GM18951 (cell line): ENCODE data around the gene FAM90A1.
A peak's percentile ranks its signal among the peaks of the same experiment; 100 is the strongest.
"Not testable (repeated sequence)": the region's sequence is repeated elsewhere in the genome, so short reads cannot be mapped to it uniquely, and the experiment has no call there.

Experiments used
- POLR2A ChIP-seq: IDR thresholded peaks from 4 replicates; pipeline ENCODE4 v1.6.1; 2011; ENCODE audit warnings: mild to moderate bottlenecking; ENCODE audit not compliant: insufficient read length, insufficient read depth; ENCODE audit errors: extremely low read depth
- in situ Hi-C: fragments of 300-500 bp; cut with MboI; formaldehyde crosslinking; loops from one replicate; pipeline ENCODE4 v1.12.0; 2022; ENCODE audit warnings: low sequenced_read_pairs, mixed read lengths, inconsistent platforms; ENCODE audit not compliant: unreplicated experiment

The FAM90A1 gene

GRCh38 chr12:8184206-8184605 is 43.2 kb downstream of the FAM90A1 start:
- in situ Hi-C loops: not testable (repeated sequence)

DNA sequence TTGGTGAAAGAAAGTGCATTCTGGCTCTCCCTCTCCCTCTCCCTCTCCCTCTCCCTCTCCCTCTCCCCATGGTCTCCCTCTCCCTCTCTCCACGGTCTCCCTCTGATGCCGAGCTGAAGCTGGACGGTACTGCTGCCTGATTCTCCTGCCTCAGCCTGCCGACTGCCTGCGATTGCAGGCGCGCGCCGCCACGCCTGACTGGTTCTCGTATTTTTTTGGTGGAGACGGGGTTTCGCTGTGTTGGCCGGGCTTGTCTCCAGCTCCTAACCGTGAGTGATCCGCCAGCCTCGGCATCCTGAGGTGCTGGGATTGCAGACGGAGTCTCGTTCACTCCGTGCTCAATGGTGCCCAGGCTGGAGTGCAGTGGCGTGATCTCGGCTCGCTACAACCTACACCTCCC is 44.1 kb downstream of the FAM90A1 start:
- in situ Hi-C loops: not testable (repeated sequence)

GRCh38 chr12:8182923-8183322 is 44.5 kb downstream of the FAM90A1 start:
- in situ Hi-C loops: not testable (repeated sequence)

DNA sequence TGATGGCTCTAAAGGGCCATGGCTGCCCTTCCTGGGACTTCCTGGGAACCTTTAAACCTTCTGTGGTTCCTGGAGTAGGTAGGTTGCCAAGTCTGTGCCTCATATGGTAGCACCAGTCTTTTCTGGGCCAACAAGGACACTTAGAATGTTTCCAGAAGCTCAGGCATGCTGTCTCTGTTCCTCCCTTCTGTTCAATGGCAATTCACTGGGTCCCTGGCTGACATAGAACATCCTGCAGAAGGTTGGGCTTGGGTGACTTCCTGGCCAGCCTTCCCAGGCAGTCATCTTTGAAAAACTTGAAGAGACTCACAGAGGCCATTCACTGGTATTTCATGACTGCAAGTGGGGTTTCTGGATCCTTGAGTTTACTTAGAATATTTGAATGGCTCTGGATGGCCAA is 46.1 kb downstream of the FAM90A1 start:
- in situ Hi-C loops: not testable (repeated sequence)

DNA sequence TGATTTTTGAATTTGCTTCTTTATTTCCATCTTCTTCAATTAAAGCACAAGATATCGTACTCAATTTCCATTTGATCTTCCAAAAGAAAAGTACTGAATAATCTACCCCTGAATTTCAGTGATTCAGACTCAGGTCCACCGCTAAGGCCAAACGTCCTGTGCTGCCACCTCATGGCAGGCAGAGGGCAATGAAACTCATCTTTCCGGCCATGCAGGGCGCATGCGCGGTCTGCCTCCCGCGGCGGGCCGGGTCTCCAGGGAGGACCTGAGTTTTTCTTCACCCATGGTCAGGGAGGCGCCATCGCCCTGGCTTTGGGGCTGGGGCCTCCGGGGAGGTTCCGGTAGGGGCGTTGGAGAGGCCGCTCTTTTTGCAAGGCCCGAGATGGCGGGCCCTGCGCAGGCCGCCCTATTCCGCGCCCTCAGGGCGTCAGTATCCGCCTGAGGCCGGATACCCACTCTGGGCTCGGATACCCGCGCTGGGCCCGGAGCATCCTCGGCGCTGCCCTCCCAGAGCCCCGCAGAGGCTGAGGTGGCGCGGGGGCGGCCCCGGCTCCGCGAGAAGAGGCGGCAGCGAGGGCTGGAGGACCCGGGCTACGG is 47.3 kb downstream of the FAM90A1 start:
- in situ Hi-C loops: not testable (repeated sequence)
- peak; percentile 36 for TF ChIP-seq POLR2A

GRCh38 chr12:8172911-8173310 is 54.5 kb downstream of the FAM90A1 start:
- in situ Hi-C loops: not testable (repeated sequence)
